A549 (cell line): Measurements from ENCODE around the gene SYNCRIP.

Experiments
- CEBPB ChIP-seq, 2 experiments: fragments of >200 bp in 1 of 2; sonication (Bioruptor Twin) in 1 of 2; formaldehyde crosslinking in 1 of 2; IDR thresholded peaks; 2 replicates each; pipeline ENCODE4 v1.6.1; 2012 to 2016
- CHD2 ChIP-seq: fragments of 150-350 bp; IDR thresholded peaks from 2 replicates; pipeline ENCODE4 v1.6.1; 2014; ENCODE audit warnings: low read length; ENCODE audit not compliant: partially characterized antibody
- CTCF ChIP-seq: fragments of >200 bp; sonication (Bioruptor Twin); formaldehyde crosslinking; IDR thresholded peaks from 3 replicates; pipeline ENCODE4 v1.5.1; 2016
- MYC ChIP-seq: IDR thresholded peaks from 2 replicates; pipeline ENCODE4 v1.6.1; 2012; ENCODE audit warnings: mild to moderate bottlenecking, inconsistent platforms, low read length, improper control_type of control experiment, borderline replicate concordance
- REST ChIP-seq: fragments of 200-600 bp; sonication (generic); IDR thresholded peaks from 2 replicates; pipeline ENCODE4 v1.6.1; 2016; ENCODE audit warnings: antibody characterized with exemption, mild to moderate bottlenecking, moderate library complexity
- RNF2 ChIP-seq: fragments of 200-600 bp; sonication (generic); IDR thresholded peaks from 2 replicates; pipeline ENCODE4 v1.6.1; 2016; ENCODE audit warnings: low read depth, mild to moderate bottlenecking, antibody characterized with exemption, moderate library complexity, borderline replicate concordance
- SREBF2 ChIP-seq: fragments of 450-650 bp; IDR thresholded peaks from 2 replicates; pipeline ENCODE4 v1.6.1; 2014; ENCODE audit warnings: mild to moderate bottlenecking, moderate library complexity

- TF ChIP-seq CTCF (no peak), MYC (no peak), REST (no peak), CEBPB (IDR thresholded peaks at IDR 0.05) (no peak), CHD2 (no peak), RNF2 (no peak), SREBF2 (no peak)
Measured at GRCh38 chr6:85580878-85581267, 61.8 kb downstream of the SYNCRIP start.
